ENCODE results near the gene CDH15. TPM values are rescaled to one million over a fixed set of nuclear protein-coding genes. Genes with fewer than 3 reads are reported as not detected.
"Not testable (repeated sequence)": the region's sequence is repeated elsewhere in the genome, so short reads cannot be mapped to it uniquely, and the experiment has no call there.

Gene CDH15
- total RNA-seq, 2 experiments from 2014 or later = not detected

DNA sequence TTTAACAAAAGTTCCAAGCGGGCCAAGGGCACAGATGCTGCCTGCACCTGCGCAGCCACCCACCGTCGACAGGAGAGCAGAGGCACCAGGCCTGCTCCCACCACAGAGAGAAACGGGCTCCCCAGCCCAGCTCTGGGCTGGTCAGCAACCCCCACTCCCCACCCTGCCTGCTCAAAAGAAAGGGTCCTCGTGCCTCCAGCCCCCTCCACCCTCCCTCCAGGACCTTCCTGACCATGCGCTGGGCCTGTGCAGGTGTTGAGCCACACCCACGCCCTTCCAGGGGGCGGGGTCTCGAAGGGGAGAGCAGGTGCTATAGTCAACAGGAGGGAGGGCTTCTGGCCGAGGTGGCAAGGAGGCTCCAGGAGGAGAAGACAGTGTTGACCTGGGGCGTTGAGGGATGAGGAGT lies 71.2 kb downstream of the CDH15 start:
- Mint-ChIP-seq H3K4me3 (peak overlapping the region; percentile 33), H3K4me1 (peaks cover 18% of the 10 kb centered on the region), H3K27me3 (no peaks in the 10 kb centered on the region), H3K36me3 (ENCODE audit: low read depth) (peaks cover 2% of the 10 kb centered on the region), H3K27ac (peak overlapping the region; percentile 21), H3K9me3 (ENCODE audit: low read depth) (no peaks in the 10 kb centered on the region)
- CTCF ChIA-PET = interaction anchor here (2.2 kb wide), 1 partner anchor 25 kb away, joined by 9 read pairs; the partner anchor contains the start of gene ZNF778
- intact Hi-C loops (cut with DNase I, micrococcal nuclease) = loop anchor here (5.0 to 10.0 kb wide), 3 partner anchors 40 to 1288 kb away; partner anchors contain the start of genes ANKRD11 (in 1 of the 2), BANP (in 1 of the 2) and SLC22A31 (in 1 of the 2)
- DNase-seq = no peak
- POLR2A ChIA-PET = no interaction called here
- no peak for ATAC-seq

DNA sequence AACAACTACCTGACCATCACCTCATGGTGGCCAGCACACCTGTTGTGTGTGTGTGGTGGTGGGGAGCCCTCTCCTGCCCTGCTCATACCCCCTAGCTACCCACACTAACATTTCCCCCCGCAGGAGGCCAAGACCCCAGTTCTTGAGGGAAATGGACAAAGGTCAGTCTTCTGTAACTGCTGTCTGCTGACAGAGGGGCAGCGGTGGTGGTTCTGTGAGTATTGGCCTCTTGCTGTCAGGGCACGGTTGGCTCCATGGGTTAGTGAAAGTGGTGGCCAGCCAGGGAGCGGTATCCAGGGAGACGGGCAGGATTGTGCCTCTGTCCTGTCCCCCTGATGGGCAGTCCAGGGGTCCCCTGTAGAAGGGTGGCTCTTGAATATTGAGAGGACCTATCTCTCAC lies 72.1 kb downstream of the CDH15 start:
- Mint-ChIP-seq H3K4me3 (peak overlapping the region; percentile 33), H3K4me1 (peaks cover 18% of the 10 kb centered on the region), H3K27ac (no peak overlapping the region), H3K36me3 (ENCODE audit: low read depth) (peaks cover 2% of the 10 kb centered on the region), H3K27me3 (no peaks in the 10 kb centered on the region), H3K9me3 (ENCODE audit: low read depth) (no peaks in the 10 kb centered on the region)
- DNase-seq (no peak), ATAC-seq (no peak)
- POLR2A ChIA-PET = interaction anchor here (0.6 kb wide), 1 partner anchor 287 kb away, joined by 5 read pairs; no protein-coding TSS in a partner anchor
- intact Hi-C loops (cut with DNase I, micrococcal nuclease) = loop anchor here (5.0 to 10.0 kb wide), 3 partner anchors 41 to 1289 kb away; partner anchors contain the start of genes ANKRD11 (in 1 of the 2), BANP (in 1 of the 2) and SLC22A31 (in 1 of the 2)
- CTCF ChIA-PET = interaction anchor here (0.6 to 2.2 kb wide), 2 partner anchors 26 to 233 kb away, joined by 3 to 9 read pairs; partner anchors contain the start of gene ZNF778

DNA sequence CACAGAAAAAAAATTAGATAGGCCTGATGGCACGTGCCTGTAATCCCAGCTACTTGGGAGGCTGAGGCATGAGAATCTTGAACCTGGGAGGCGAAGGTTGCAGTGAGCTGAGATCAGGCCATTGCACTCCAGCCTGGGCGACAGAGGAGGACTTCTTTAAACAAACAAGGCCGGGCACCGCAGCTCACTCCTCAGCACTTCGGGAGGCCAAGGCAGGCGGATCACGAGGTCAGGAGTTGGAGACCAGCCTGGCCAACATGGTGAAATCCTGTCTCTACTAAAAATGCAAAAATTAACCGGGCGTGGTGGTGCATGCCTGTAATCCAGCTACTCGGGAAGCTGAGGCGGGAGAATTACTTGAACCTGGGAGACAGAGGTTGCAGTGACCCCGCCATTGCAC lies 72.7 kb downstream of the CDH15 start:
- peaks cover 18% of the 10 kb centered on the region for H3K4me1 Mint-ChIP-seq
- DNase-seq; ATAC-seq; H3K36me3 Mint-ChIP-seq (ENCODE audit: low read depth); H3K27ac Mint-ChIP-seq; H3K4me3 Mint-ChIP-seq; CTCF ChIA-PET; H3K9me3 Mint-ChIP-seq (ENCODE audit: low read depth); H3K27me3 Mint-ChIP-seq: not testable (repeated sequence)
- POLR2A ChIA-PET = interaction anchor here (0.6 kb wide), 1 partner anchor 287 kb away, joined by 5 read pairs; no protein-coding TSS in a partner anchor
- intact Hi-C loops (cut with DNase I, micrococcal nuclease) = loop anchor here (5.0 to 10.0 kb wide), 3 partner anchors 42 to 1289 kb away; partner anchors contain the start of genes ANKRD11 (in 1 of the 2), BANP (in 1 of the 2) and SLC22A31 (in 1 of the 2)

DNA sequence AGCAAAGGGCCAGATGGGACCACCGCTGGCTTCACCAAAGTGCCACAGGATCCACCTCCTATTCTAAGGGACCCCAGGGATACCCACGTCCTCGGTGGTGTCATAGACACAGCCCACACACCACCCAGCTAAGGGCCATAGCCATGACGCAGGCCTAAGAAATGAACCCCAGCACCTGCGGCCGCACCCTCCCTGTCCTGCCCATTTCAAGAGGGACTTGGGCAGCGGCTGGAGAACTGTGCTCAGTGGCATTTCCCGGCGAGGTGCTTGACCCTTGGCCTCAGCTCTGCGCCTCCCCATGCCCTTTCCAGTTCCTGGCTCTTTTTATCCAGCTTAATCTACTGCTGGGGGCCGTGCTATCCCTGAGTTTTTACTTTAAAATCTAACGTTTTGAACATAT lies 73.2 kb downstream of the CDH15 start:
- DNase-seq (no peak), ATAC-seq (no peak)
- no peak overlapping the region for H3K27ac Mint-ChIP-seq
- H3K27me3 Mint-ChIP-seq = no peaks in the 10 kb centered on the region
- H3K9me3 Mint-ChIP-seq (ENCODE audit: low read depth) = no peaks in the 10 kb centered on the region
- ChIA-PET CTCF (no interaction called here), POLR2A (no interaction called here)
- peaks cover 17% of the 10 kb centered on the region for H3K4me1 Mint-ChIP-seq
- no peak overlapping the region for H3K4me3 Mint-ChIP-seq
- intact Hi-C loops (cut with DNase I, micrococcal nuclease) = loop anchor here (5.0 to 10.0 kb wide), 4 partner anchors 42 to 1290 kb away; partner anchors contain the start of genes ANKRD11 (in 1 of the 2), BANP (in 1 of the 2), CPNE7 (in 1 of the 2) and SLC22A31 (in 1 of the 2)
- peaks cover 2% of the 10 kb centered on the region for H3K36me3 Mint-ChIP-seq (ENCODE audit: low read depth)

Other genes with a start within 250 kb of the CDH15 start
- under 1 TPM; 0.30 to 0.34 TPM for gene CBFA2T3, start 194.5 kb upstream of the CDH15 start, total RNA-seq
- gene ACSF3, start 77.9 kb upstream of the CDH15 start, total RNA-seq = 10 to 100 TPM; 39.7 to 41.7 TPM
- 1 to 10 TPM in 1 of 2 experiments, under 1 TPM in 1; 0.49 to 1.3 TPM for gene SLC22A31, start 28.8 kb downstream of the CDH15 start, total RNA-seq
- 1 to 10 TPM; 4.7 to 5.0 TPM for gene ZNF778, start 46.0 kb downstream of the CDH15 start, total RNA-seq

Data from activated CD4-positive, alpha-beta T cell treated with anti-CD3 and anti-CD28 coated beads for 36 hours (primary cell).